ENCODE results near the gene TRIM36.

Gene TRIM36

GRCh38 chr5:115165790-115166189 is 3.9 kb downstream of the TRIM36 start:
- TF ChIP-seq REST (IDR thresholded peaks at IDR 0.05; ENCODE audit: insufficient read depth in 1 of 2, low read depth in 2 of 2, low read length in 2 of 2) (no peak), TAF1 (IDR thresholded peaks at IDR 0.05; ENCODE audit: borderline replicate concordance, insufficient read depth, low read length) (no peak), POLR2AphosphoS5 (IDR thresholded peaks at IDR 0.05; ENCODE audit: low read depth, low read length) (no peak), SIN3A (IDR thresholded peaks at IDR 0.05; ENCODE audit: borderline replicate concordance, insufficient read depth, low read length) (no peak), FOXP2 (optimal IDR thresholded peaks at IDR 0.05; ENCODE audit: borderline replicate concordance, extremely low read depth, extremely low read length, insufficient read depth) (no peak)

GRCh38 chr5:115160975-115161475 is 8.7 kb downstream of the TRIM36 start:
- TF ChIP-seq FOXP2 (optimal IDR thresholded peaks at IDR 0.05; ENCODE audit: borderline replicate concordance, extremely low read depth, extremely low read length, insufficient read depth) (no peak), SIN3A (IDR thresholded peaks at IDR 0.05; ENCODE audit: borderline replicate concordance, insufficient read depth, low read length) (no peak), POLR2AphosphoS5 (IDR thresholded peaks at IDR 0.05; ENCODE audit: low read depth, low read length) (no peak), TAF1 (IDR thresholded peaks at IDR 0.05; ENCODE audit: borderline replicate concordance, insufficient read depth, low read length) (no peak), REST (IDR thresholded peaks at IDR 0.05; ENCODE audit: insufficient read depth in 1 of 2, low read depth in 2 of 2, low read length in 2 of 2) (no peak)

DNA sequence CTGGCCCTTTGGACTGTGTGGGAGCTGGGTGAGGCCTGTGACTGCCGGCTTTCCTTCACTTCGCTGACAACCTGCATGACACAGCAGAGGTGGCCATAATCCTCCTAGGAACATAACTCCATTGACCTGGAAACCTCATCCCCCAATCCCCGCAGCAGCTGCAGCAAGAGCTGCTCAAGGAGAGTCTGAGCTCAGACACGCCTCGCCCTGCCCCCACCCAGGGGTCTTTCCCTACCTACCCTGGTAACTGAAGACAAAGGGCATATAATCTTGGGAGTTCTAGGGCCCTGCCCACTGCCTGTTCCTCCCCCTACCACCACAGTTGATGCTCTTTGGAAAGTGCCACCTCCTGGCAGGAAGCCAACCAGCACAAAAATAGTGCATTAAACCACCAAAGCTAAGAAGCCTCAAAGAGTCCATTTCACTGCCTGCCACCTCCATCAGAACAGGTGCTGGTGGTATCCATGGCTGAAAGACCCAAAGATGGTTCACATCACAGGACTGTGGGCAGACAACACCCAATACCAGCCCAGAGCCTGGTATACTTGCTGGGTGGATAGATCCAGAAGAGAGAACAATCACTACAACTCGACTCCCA is 18.4 kb downstream of the TRIM36 start:
- TF ChIP-seq TAF1 (IDR thresholded peaks at IDR 0.05; ENCODE audit: borderline replicate concordance, insufficient read depth, low read length) (no peak), FOXP2 (optimal IDR thresholded peaks at IDR 0.05; ENCODE audit: borderline replicate concordance, extremely low read depth, extremely low read length, insufficient read depth) (no peak), SIN3A (IDR thresholded peaks at IDR 0.05; ENCODE audit: borderline replicate concordance, insufficient read depth, low read length) (no peak), REST (IDR thresholded peaks at IDR 0.05; ENCODE audit: insufficient read depth in 1 of 2, low read depth in 2 of 2, low read length in 2 of 2) (no peak), POLR2AphosphoS5 (IDR thresholded peaks at IDR 0.05; ENCODE audit: low read depth, low read length) (no peak)

- TF ChIP-seq POLR2AphosphoS5 (IDR thresholded peaks at IDR 0.05; ENCODE audit: low read depth, low read length): no peak
Observed at GRCh38 chr5:115150512-115150911, 19.2 kb downstream of the TRIM36 start.

GRCh38 chr5:115147052-115147451 is 22.7 kb downstream of the TRIM36 start:
- TF ChIP-seq SIN3A (IDR thresholded peaks at IDR 0.05; ENCODE audit: borderline replicate concordance, insufficient read depth, low read length): no peak
- TF ChIP-seq TAF1 (IDR thresholded peaks at IDR 0.05; ENCODE audit: borderline replicate concordance, insufficient read depth, low read length): no peak
- no peak for TF ChIP-seq REST (IDR thresholded peaks at IDR 0.05; ENCODE audit: insufficient read depth in 1 of 2, low read depth in 2 of 2, low read length in 2 of 2)
- TF ChIP-seq POLR2AphosphoS5 (IDR thresholded peaks at IDR 0.05; ENCODE audit: low read depth, low read length): no peak
- TF ChIP-seq FOXP2 (optimal IDR thresholded peaks at IDR 0.05; ENCODE audit: borderline replicate concordance, extremely low read depth, extremely low read length, insufficient read depth): no peak
